HPDE6-E6E7 (cell line): ENCODE results near the gene RRP1B.
"Not testable (repeated sequence)": the region's sequence is repeated elsewhere in the genome, so short reads cannot be mapped to it uniquely, and the experiment has no call there.

Source experiments
- DNase-seq: peaks from one replicate; pipeline ENCODE4 v3.0.0; 2011; ENCODE audit warnings: missing footprints; ENCODE audit errors: extremely low spot score

The RRP1B gene, protein sequence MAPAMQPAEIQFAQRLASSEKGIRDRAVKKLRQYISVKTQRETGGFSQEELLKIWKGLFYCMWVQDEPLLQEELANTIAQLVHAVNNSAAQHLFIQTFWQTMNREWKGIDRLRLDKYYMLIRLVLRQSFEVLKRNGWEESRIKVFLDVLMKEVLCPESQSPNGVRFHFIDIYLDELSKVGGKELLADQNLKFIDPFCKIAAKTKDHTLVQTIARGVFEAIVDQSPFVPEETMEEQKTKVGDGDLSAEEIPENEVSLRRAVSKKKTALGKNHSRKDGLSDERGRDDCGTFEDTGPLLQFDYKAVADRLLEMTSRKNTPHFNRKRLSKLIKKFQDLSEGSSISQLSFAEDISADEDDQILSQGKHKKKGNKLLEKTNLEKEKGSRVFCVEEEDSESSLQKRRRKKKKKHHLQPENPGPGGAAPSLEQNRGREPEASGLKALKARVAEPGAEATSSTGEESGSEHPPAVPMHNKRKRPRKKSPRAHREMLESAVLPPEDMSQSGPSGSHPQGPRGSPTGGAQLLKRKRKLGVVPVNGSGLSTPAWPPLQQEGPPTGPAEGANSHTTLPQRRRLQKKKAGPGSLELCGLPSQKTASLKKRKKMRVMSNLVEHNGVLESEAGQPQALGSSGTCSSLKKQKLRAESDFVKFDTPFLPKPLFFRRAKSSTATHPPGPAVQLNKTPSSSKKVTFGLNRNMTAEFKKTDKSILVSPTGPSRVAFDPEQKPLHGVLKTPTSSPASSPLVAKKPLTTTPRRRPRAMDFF

GRCh38 chr21:43659136-43660000 is at the start of gene RRP1B, which contains the start of gene HSF2BP:
RRP1B (plus strand) TSS chr21:43659560; CDS start chr21:43659665, 105 bp downstream.
HSF2BP (minus strand) TSS chr21:43659488; CDS start chr21:43658096, 1,392 bp downstream.
- peak; percentile 70 for DNase-seq

DNA sequence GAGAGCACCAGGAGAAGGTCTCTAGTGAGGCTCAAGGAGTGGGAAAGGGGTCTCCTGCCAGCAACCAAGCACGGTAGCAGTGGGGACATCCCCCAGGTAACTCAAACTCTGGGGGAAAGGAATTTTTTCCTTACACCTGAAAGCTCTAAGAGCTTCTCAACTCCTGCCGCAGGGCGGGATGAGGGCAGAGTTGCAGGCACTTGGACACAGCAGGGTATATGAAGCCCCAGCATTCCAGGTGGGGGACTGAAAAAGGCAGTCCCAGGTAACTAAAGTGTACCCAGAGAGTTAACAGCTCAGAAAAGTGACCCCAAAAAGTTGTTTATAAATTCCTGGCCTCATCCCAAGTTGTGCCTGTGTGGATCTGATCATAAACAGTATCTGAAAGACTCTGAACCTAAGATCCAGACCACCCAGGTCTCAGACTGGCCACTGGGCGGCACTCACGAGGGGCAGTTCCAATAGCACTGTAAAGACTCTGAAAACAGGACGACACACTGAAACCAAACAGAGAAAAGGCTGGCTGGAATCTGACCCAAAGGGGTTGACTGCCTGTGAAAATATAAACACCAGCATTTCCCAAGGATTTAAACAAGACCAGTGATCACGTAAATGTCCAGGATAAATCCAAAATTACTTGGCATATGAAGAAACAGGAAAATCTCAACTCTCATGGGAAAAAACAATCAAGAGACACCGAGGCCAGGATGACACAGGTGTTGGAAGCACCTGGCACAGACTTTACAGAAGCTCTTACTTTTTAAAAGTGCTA is 47.6 kb upstream of the RRP1B start:
- no peak for DNase-seq

- no peak for DNase-seq
Observed at GRCh38 chr21:43613755-43614638, 45.4 kb upstream of the RRP1B start.

- no peak for DNase-seq
Observed at GRCh38 chr21:43614839-43615238, 44.5 kb upstream of the RRP1B start.

DNA sequence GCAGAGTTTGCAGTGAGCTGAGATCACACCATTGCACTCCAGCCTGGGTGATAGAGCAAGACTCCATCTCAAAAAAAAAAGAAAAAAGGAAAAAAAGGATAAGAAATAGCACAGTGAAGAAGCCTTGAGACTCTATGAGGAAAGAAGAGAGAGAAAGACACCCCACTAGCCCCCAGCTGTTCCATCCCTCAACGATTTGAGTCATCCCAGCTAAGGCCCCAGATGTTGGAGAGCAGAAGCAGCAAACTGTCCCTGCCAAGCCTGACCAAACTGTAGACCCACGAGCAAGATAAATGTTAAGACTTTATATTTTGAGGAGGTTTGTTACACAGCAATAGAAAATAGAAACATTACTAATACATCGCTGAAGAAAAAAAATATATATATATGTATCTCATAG is 42.5 kb upstream of the RRP1B start:
- not testable (repeated sequence) for DNase-seq

- no peak for DNase-seq
Observed at GRCh38 chr21:43618940-43619339, 40.4 kb upstream of the RRP1B start.

DNA sequence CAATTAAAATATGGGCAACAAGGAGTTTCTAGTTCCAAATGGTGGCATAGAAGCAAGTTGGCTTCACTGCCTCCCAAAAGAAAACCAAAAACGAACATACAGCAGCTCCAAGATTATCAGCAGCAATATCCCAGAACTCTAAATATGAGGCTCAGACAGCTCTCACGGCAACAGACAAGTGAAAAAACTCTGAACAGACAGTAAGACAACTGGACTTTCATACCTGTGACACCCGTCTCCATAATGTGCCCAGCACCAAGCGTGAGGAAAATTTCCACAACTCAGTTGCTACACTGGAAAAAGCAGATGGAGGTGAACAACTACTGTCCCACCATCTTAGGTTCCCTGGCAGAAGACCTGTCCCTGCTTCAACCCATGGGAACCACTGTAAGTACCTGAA is 40.0 kb upstream of the RRP1B start:
- no peak for DNase-seq

- DNase-seq: no peak
Observed at GRCh38 chr21:43619856-43620255, 39.5 kb upstream of the RRP1B start.

GRCh38 chr21:43622796-43623195 is 36.6 kb upstream of the RRP1B start:
- no peak for DNase-seq

GRCh38 chr21:43623588-43623987 is 35.8 kb upstream of the RRP1B start:
- DNase-seq: no peak

DNA sequence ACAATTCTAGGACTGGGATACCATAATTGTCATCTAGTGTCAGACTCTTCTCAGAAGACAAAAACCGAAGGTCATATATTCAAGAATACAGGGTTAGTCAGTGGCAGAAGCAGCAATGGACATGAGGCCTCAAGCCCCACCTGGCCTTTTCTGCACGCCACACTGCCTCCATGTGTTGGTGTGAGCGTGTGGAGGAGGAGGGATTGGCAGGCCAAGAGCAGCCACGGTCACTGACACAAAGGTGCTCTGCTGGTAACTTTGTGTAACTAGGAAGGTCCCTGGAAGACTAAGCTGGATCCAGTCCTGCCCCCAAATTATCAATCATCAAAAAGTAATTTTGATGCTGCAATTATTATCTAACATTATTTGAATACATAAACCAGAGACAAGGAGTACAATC is 35.0 kb upstream of the RRP1B start:
- no peak for DNase-seq

- DNase-seq: no peak
Observed at GRCh38 chr21:43626390-43626789, 33.0 kb upstream of the RRP1B start.

DNA sequence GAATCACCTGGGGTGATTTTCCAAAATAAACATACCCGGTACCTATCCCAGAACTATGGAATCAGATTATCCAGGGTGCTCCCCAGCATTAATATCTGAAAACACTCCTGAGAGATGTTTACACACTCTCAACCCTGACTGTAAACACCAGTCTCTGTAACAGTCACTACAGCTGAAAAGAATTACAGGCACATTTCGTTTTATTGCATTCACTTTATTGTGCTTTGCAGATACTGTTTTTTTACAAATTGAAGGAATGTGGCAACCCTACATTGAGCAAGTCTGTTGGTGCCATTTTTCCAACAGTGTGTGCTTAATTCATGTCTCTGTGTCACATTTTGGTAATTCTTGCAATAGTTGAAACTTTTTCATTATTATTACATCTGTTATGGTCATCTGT is 31.8 kb upstream of the RRP1B start:
- no peak for DNase-seq

DNA sequence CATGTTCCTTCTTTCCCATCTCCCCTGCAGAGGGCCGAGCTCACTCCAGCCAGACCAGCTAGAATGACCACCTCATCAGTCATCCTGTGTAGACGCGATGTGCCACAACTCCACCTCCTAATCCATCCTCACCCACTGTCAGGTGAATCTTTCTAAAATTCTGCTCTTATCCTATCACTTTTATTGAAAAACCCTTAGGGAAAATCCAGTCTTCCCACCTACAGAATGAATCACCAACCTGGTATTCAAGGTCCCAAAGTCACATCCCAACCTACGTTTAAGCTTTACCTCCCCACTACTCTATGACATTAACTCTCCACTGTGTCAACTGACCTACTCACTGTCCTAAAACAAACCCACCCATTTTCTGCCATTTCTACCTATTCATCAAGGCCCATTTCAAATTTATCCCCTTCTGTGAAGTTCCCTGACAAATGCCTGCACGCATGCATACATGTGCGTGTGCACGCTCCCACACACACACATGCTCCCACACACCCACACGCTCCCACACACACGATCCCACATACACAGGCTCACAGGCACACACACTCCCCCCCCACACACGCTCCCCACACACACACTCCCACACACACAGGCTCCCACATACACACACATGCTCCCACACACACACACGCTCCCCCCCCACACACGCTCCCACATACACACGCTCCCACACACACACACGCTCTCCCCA is 27.8 kb upstream of the RRP1B start:
- DNase-seq: no peak

GRCh38 chr21:43632373-43632905 is 26.9 kb upstream of the RRP1B start:
- no peak for DNase-seq

- no peak for DNase-seq
Observed at GRCh38 chr21:43634618-43635017, 24.7 kb upstream of the RRP1B start.

GRCh38 chr21:43635436-43635835 is 23.9 kb upstream of the RRP1B start:
- DNase-seq: no peak

DNA sequence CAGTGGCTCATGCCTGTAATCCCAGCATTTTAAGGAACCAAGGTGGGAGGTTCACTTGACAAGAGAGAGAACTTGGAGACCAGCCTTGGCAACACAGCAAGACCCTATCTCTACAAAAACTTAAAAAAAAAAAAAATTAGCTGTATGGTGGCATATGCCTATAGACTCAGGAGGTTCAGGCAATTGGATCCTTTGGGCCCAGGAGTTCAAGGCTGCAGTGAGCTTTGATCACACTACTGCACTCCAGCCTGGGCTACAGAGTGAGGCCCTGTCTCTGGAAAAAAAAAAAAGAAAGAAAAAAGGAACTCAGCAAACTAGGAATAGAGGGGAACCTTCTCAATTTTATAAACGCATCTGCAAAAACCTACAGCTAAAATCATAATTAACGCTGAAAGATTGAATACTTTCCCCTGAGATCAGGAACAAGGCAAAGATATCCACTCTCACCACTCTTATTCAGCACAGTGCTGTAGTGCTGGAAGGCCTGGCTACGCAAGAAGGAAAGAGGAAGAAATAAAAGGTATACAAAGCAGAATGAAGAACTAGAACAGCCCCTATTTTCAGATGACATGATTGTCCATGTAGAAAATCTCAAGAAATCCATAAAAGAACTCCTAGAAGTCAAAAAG is 21.7 kb upstream of the RRP1B start:
- no peak for DNase-seq
